Gastrocnemius medialis (tissue), 4 donors: Measurements from ENCODE around the gene SLC16A7.

Experiments used
- CTCF ChIP-seq, 5 experiments: fragments of 450-650 bp in 3 of 5; fragments of 200-600 bp in 2 of 5; sonication (generic) in 2 of 5; IDR thresholded peaks in 4 of 5; conservative IDR thresholded peaks in 1 of 5; 1 replicate in 4 of 5; 2 replicates in 1 of 5; pipeline ENCODE4 v1.5.1; 2016 to 2019; ENCODE audit warnings: antibody characterized with exemption in 5 of 5, mild to moderate bottlenecking in 3 of 5, moderate library complexity in 3 of 5
- POLR2A ChIP-seq, 2 donors: fragments of 450-650 bp; IDR thresholded peaks; one replicate each; pipeline ENCODE4 v1.6.1; 2017; ENCODE audit warnings: antibody characterized with exemption in 2 of 2, mild to moderate bottlenecking in 2 of 2, moderate library complexity in 2 of 2

GRCh38 chr12:59559696-59560095 lies 36.1 kb upstream of the SLC16A7 start:
- TF ChIP-seq POLR2A (IDR thresholded peaks at IDR 0.05) (no peak), CTCF (IDR thresholded peaks at IDR 0.05 in 4 of 5, conservative IDR thresholded peaks at IDR 0.05 in 1 of 5) (no peak)
